Measurements from ENCODE around the gene TRAF3. TPM values are rescaled to one million over a fixed set of nuclear protein-coding genes. Genes with fewer than 3 reads are reported as not detected.

The TRAF3 gene
- total RNA-seq, 1 donor from 2014 or later: 26.3 TPM

- DNase-seq (ENCODE audit: low spot score, unreplicated experiment): no peak
- H3K27me3 Mint-ChIP-seq: no peaks in the 10 kb centered on the region
- H3K4me1 Mint-ChIP-seq (ENCODE audit: low read depth): peaks cover 11% of the 10 kb centered on the region
- no peaks in the 10 kb centered on the region for H3K9me3 Mint-ChIP-seq (ENCODE audit: low read depth)
- no peak for TF ChIP-seq CTCF (IDR thresholded peaks at IDR 0.05; ENCODE audit: unreplicated experiment)
- no peak overlapping the region for H3K27ac Mint-ChIP-seq
- peaks cover 5% of the 10 kb centered on the region for H3K36me3 Mint-ChIP-seq (ENCODE audit: insufficient read depth)
- no peak overlapping the region for H3K4me3 Mint-ChIP-seq (ENCODE audit: low read depth)
Observed at GRCh38 chr14:102748806-102749205, 28.4 kb upstream of the TRAF3 start.

GRCh38 chr14:102749393-102750305 is 27.6 kb upstream of the TRAF3 start:
- Mint-ChIP-seq H3K9me3 (ENCODE audit: low read depth) (no peaks in the 10 kb centered on the region), H3K36me3 (ENCODE audit: insufficient read depth) (peaks cover 5% of the 10 kb centered on the region), H3K27ac (peak overlapping the region; percentile 85), H3K27me3 (no peaks in the 10 kb centered on the region), H3K4me3 (ENCODE audit: low read depth) (peak overlapping the region; percentile 54), H3K4me1 (ENCODE audit: low read depth) (peaks cover 11% of the 10 kb centered on the region)
- TF ChIP-seq CTCF (IDR thresholded peaks at IDR 0.05; ENCODE audit: unreplicated experiment): no peak
- peak; percentile 26 for DNase-seq (ENCODE audit: low spot score, unreplicated experiment)

GRCh38 chr14:102750376-102750775 is 26.9 kb upstream of the TRAF3 start:
- Mint-ChIP-seq H3K4me1 (ENCODE audit: low read depth) (peaks cover 11% of the 10 kb centered on the region), H3K9me3 (ENCODE audit: low read depth) (no peaks in the 10 kb centered on the region), H3K36me3 (ENCODE audit: insufficient read depth) (peaks cover 5% of the 10 kb centered on the region), H3K4me3 (ENCODE audit: low read depth) (no peak overlapping the region), H3K27me3 (no peaks in the 10 kb centered on the region), H3K27ac (peak overlapping the region; percentile 85)
- no peak for TF ChIP-seq CTCF (IDR thresholded peaks at IDR 0.05; ENCODE audit: unreplicated experiment)
- no peak for DNase-seq (ENCODE audit: low spot score, unreplicated experiment)

- Mint-ChIP-seq H3K27me3 (no peaks in the 10 kb centered on the region), H3K36me3 (ENCODE audit: insufficient read depth) (peaks cover 4% of the 10 kb centered on the region), H3K4me1 (ENCODE audit: low read depth) (peaks cover 11% of the 10 kb centered on the region), H3K9me3 (ENCODE audit: low read depth) (no peaks in the 10 kb centered on the region), H3K27ac (no peak overlapping the region), H3K4me3 (ENCODE audit: low read depth) (no peak overlapping the region)
- TF ChIP-seq CTCF (IDR thresholded peaks at IDR 0.05; ENCODE audit: unreplicated experiment): no peak
- no peak for DNase-seq (ENCODE audit: low spot score, unreplicated experiment)
Observed at GRCh38 chr14:102751088-102751487, 26.2 kb upstream of the TRAF3 start.

- no peak overlapping the region for H3K27ac Mint-ChIP-seq
Observed at GRCh38 chr14:102752239-102752847, 24.9 kb upstream of the TRAF3 start.

More at GRCh38 chr14:102752239-102752847, 24.9 kb upstream of the TRAF3 start:
- Mint-ChIP-seq H3K36me3 (ENCODE audit: insufficient read depth) (peaks cover 1% of the 10 kb centered on the region), H3K9me3 (ENCODE audit: low read depth) (no peaks in the 10 kb centered on the region), H3K4me1 (ENCODE audit: low read depth) (peaks cover 11% of the 10 kb centered on the region), H3K27me3 (no peaks in the 10 kb centered on the region), H3K4me3 (ENCODE audit: low read depth) (no peak overlapping the region)
- DNase-seq (ENCODE audit: low spot score, unreplicated experiment): no peak
- TF ChIP-seq CTCF (IDR thresholded peaks at IDR 0.05; ENCODE audit: unreplicated experiment): no peak
